HFF-Myc (cell line): ENCODE measurements around the gene PMPCA.
A peak's percentile ranks its signal among the peaks of the same experiment; 100 is the strongest.

Experiments
- DNase-seq: peaks from one replicate; pipeline ENCODE4 v3.0.0-alpha.2; 2011; ENCODE audit warnings: low read depth; ENCODE audit errors: extremely low read depth
- H3K4me3 ChIP-seq: replicated peaks from 2 replicates; pipeline ENCODE4 v1.5.1; 2011; ENCODE audit warnings: low read depth, mild to moderate bottlenecking, control low read depth, low read length
- TF ChIP-seq, protein P1 (sequence below): IDR thresholded peaks from 2 replicates; pipeline ENCODE4 v1.5.1; 2012; ENCODE audit warnings: mild to moderate bottlenecking, low read depth, low read length, control low read depth; ENCODE audit errors: missing control alignments

Gene PMPCA

DNA sequence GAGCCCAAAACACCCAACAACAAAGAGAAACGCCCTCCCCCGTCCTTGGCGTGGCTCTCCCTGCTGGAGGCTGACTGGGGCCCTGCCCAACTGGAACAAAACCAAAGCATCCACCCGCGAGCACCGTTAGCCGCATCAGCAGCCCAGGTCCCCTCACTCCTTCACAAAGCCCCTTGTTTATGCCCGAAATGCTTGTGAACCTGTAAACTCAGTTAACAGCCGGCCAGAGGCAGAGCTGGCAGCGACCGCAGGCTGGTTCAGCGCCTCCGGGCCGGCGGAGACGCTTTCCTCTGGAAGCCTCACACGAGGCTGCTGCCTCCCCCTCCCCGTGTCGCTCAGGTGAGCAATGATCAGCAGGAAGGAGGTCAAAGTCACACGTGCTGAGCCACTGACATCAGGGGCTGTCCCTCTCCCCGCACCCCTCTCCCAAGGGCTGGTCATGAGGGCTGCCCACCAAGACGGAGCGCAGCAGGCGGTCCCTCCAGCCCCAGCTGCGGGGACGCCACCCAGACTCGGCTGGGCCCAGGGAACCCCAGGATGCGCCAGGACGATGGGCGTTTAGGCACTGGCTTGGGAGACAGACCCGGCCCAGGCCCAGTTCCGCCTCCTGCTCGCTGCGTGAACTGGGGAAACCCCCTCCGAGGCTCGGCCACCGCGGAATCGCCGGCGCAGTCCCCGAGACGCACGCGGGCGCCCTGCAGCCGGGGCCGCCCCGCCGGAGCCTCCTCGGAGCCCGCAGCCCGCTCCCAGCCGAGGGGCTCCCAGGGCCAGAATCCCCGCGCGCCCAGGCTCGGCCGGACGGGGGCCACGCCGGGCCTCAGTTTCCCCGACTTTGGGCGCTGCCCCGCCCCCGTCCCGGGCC is 11.1 kb upstream of the PMPCA start:
- TF ChIP-seq, protein P1, sequence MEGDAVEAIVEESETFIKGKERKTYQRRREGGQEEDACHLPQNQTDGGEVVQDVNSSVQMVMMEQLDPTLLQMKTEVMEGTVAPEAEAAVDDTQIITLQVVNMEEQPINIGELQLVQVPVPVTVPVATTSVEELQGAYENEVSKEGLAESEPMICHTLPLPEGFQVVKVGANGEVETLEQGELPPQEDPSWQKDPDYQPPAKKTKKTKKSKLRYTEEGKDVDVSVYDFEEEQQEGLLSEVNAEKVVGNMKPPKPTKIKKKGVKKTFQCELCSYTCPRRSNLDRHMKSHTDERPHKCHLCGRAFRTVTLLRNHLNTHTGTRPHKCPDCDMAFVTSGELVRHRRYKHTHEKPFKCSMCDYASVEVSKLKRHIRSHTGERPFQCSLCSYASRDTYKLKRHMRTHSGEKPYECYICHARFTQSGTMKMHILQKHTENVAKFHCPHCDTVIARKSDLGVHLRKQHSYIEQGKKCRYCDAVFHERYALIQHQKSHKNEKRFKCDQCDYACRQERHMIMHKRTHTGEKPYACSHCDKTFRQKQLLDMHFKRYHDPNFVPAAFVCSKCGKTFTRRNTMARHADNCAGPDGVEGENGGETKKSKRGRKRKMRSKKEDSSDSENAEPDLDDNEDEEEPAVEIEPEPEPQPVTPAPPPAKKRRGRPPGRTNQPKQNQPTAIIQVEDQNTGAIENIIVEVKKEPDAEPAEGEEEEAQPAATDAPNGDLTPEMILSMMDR: no peak
- peak overlapping the region; percentile 95 for H3K4me3 ChIP-seq
- no peak for DNase-seq

DNA sequence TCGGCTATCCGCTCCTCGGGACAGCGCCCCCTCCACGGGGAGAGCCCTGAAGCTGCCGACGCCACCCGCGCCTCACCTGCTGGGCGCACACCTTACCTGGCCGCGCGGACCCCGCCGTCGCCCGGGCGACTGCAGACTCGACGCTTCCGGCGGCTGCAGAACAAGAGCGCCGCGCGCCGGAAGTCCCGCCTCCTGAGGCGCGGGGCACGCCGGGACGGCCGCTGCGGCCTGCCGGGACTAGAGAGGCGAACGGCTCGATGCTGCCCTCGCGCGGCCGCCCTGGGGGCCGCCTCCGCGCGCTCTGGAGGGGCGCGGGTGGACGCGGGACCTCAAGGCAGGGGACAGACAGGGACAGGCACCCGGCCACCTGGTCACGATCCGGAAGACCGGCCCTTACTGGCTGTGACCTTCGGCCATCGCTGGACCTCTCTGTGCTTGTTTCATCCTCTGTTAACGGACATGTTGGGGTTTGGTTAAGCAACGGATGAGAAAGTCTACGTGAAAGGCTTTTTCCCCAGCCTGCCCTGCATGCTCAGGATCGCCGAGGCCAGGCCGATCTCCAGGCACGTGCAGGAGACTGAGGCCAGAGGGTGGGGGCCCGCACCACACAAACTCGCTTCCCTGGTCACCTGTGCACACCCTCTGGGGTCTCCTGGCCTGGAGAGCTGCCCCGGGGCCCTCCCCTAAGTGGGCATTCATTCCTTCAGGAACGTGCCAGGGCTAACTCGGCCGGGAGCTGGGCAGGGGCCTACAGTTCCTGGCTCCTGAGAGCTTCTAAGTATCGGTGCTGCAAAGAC is 10.2 kb upstream of the PMPCA start, which contains the start of gene SNAPC4:
Gene SNAPC4 (minus strand): TSS at position 133 of the 797 bp plus-strand sequence. CDS start 1,742 bp downstream, outside the sequence.
- peak within 1 kb of the TSS; percentile 95 for H3K4me3 ChIP-seq
- TF ChIP-seq, protein P1: peak; percentile 69
- peak; percentile 36 for DNase-seq

GRCh38 chr9:136401173-136401922 is 9.1 kb upstream of the PMPCA start:
- TF ChIP-seq, protein P1: no peak
- no peak overlapping the region for H3K4me3 ChIP-seq
- DNase-seq: no peak

GRCh38 chr9:136402067-136402466 is 8.4 kb upstream of the PMPCA start:
- no peak overlapping the region for H3K4me3 ChIP-seq
- TF ChIP-seq, protein P1: no peak
- DNase-seq: no peak

- H3K4me3 ChIP-seq: no peak overlapping the region
- TF ChIP-seq, protein P1: no peak
- DNase-seq: no peak
These were observed 6.9 kb upstream of the PMPCA start for GRCh38 chr9:136403538-136403914.
